HL-60 (cell line): ENCODE data around the gene BHLHE40.

Source experiments
- DNase-seq, 2 experiments: peaks; one replicate each; pipeline ENCODE4 v3.0.0-alpha.2; 2010 to 2020; ENCODE audit warnings: low read depth in 1 of 2, low spot score in 1 of 2
- H3K27ac ChIP-seq: fragments of 250-450 bp; sonication (Bioruptor Pico); replicated peaks from 2 replicates; pipeline ENCODE4 v1.5.1; 2020; ENCODE audit warnings: mild to moderate bottlenecking, moderate library complexity
- H3K27me3 ChIP-seq: fragments of 250-450 bp; sonication (Bioruptor Pico); 2 replicates; pipeline ENCODE4 v1.5.1; 2021; ENCODE audit warnings: mild to moderate bottlenecking, moderate library complexity; ENCODE audit not compliant: insufficient read depth, poor library complexity, severe bottlenecking
- H3K4me3 ChIP-seq: replicated peaks from 2 replicates; pipeline ENCODE4 v1.5.1; 2011; ENCODE audit warnings: mild to moderate bottlenecking, control low read depth, low read length; ENCODE audit not compliant: insufficient read depth
- CTCF ChIP-seq: IDR thresholded peaks from one replicate; pipeline ENCODE4 v1.5.1; 2011; ENCODE audit warnings: low read length, control low read depth, inconsistent platforms; ENCODE audit not compliant: insufficient read depth
- GABPA ChIP-seq: IDR thresholded peaks from 2 replicates; pipeline ENCODE4 v1.6.1; 2012; ENCODE audit warnings: low read depth
- POLR2AphosphoS5 ChIP-seq: IDR thresholded peaks from 2 replicates; pipeline ENCODE4 v1.6.1; 2012; ENCODE audit warnings: low read depth
- REST ChIP-seq: IDR thresholded peaks from 2 replicates; pipeline ENCODE4 v1.6.1; 2012; ENCODE audit warnings: low read depth; ENCODE audit not compliant: insufficient replicate concordance
- SPI1 ChIP-seq: IDR thresholded peaks from 2 replicates; pipeline ENCODE4 v1.6.1; 2012; ENCODE audit warnings: low read depth, mild to moderate bottlenecking, borderline replicate concordance

The BHLHE40 gene

GRCh38 chr3:4977001-4977852 lies 2.0 kb upstream of the BHLHE40 start:
- H3K4me3 ChIP-seq = peak overlapping the region; percentile 89
- peak; percentile 91 for DNase-seq
- H3K27ac ChIP-seq = peak overlapping the region; percentile 100
- TF ChIP-seq REST (peak; percentile 73), CTCF (no peak), GABPA (no peak), POLR2AphosphoS5 (peak; percentile 7), SPI1 (peak; percentile 70; the same call in 1 of the 2 replicates)
- no peaks in the 10 kb centered on the region for H3K27me3 ChIP-seq

GRCh38 chr3:4977853-4978203 lies 1.4 kb upstream of the BHLHE40 start:
- Histone ChIP-seq H3K4me3 (peak overlapping the region; percentile 89), H3K27me3 (no peaks in the 10 kb centered on the region), H3K27ac (peak overlapping the region; percentile 100)
- TF ChIP-seq GABPA = 0 out of 2 replicates have a peak, but pooled peaks have one; percentile 18
- TF ChIP-seq POLR2AphosphoS5 = no peak; the same call in 1 of the 2 replicates
- TF ChIP-seq REST = peak; percentile 54
- peak in 1 of 2 experiments; percentile 69 for DNase-seq

GRCh38 chr3:4978204-4978965 lies 852 bp upstream of the BHLHE40 start:
- Histone ChIP-seq H3K4me3 (peak overlapping the region; percentile 89), H3K27me3 (no peaks in the 10 kb centered on the region), H3K27ac (peak overlapping the region; percentile 100)
- DNase-seq = peak; percentile 91 to 99
- TF ChIP-seq SPI1 (peak; percentile 55), CTCF (no peak), REST (peak; percentile 24), POLR2AphosphoS5 (peak; percentile 82), GABPA (no peak)
